GM12878 (cell line): ENCODE results near the gene AGAP2. TPM values are rescaled to one million over a fixed set of nuclear protein-coding genes. Genes with fewer than 3 reads are reported as not detected.

ENCODE experiments used
- ATF7 ChIP-seq: fragments of 450-650 bp; IDR thresholded peaks from 2 replicates; pipeline ENCODE4 v1.6.1; 2016; ENCODE audit warnings: low read depth, mild to moderate bottlenecking
- BHLHE40 ChIP-seq, 2 experiments: fragments of 450-650 bp in 1 of 2; IDR thresholded peaks; 2 replicates each; pipeline ENCODE4 v1.6.1; 2011 to 2017; ENCODE audit warnings: low read depth in 2 of 2, borderline replicate concordance in 1 of 2, improper control_type of control experiment in 1 of 2, low read length in 1 of 2, mild to moderate bottlenecking in 1 of 2
- BMI1 ChIP-seq: fragments of 450-650 bp; IDR thresholded peaks from 2 replicates; pipeline ENCODE4 v1.6.1; 2016; ENCODE audit warnings: mild to moderate bottlenecking, moderate library complexity, borderline replicate concordance
- CHD4 ChIP-seq: fragments of 200-600 bp; sonication (generic); IDR thresholded peaks from 2 replicates; pipeline ENCODE4 v1.6.1; 2016; ENCODE audit warnings: mild to moderate bottlenecking
- GATAD2B ChIP-seq: fragments of 450-650 bp; conservative IDR thresholded peaks from 2 replicates; pipeline ENCODE4 v1.6.1; 2017; ENCODE audit warnings: low read depth, mild to moderate bottlenecking, moderate library complexity
- IRF4 ChIP-seq: IDR thresholded peaks from 2 replicates; pipeline ENCODE4 v1.6.1; 2011; ENCODE audit warnings: low read depth, low read length
- KLF5 ChIP-seq: fragments of 450-650 bp; IDR thresholded peaks from 2 replicates; pipeline ENCODE4 v1.6.1; 2014; ENCODE audit warnings: mild to moderate bottlenecking; ENCODE audit not compliant: partially characterized antibody
- MEF2B ChIP-seq: fragments of 450-650 bp; IDR thresholded peaks from 2 replicates; pipeline ENCODE4 v1.6.1; 2018; ENCODE audit warnings: mild to moderate bottlenecking, moderate library complexity; ENCODE audit not compliant: partially characterized antibody, poor library complexity, severe bottlenecking
- NFXL1 ChIP-seq: fragments of 450-650 bp; IDR thresholded peaks from 2 replicates; pipeline ENCODE4 v1.6.1; 2017; ENCODE audit warnings: antibody characterized with exemption, mild to moderate bottlenecking, borderline replicate concordance
- POLR2AphosphoS2 ChIP-seq: IDR thresholded peaks from 2 replicates; pipeline ENCODE4 v1.6.1; 2011; ENCODE audit warnings: low read depth, mild to moderate bottlenecking, low read length, improper control_type of control experiment, moderate library complexity
- POLR2AphosphoS5 ChIP-seq: IDR thresholded peaks from 2 replicates; pipeline ENCODE4 v1.6.1; 2011; ENCODE audit warnings: mild to moderate bottlenecking, low read length, inconsistent platforms
- SIN3A ChIP-seq: IDR thresholded peaks from 2 replicates; pipeline ENCODE4 v1.6.1; 2012; ENCODE audit warnings: low read depth, low read length, improper control_type of control experiment
- SP1 ChIP-seq: IDR thresholded peaks from one replicate; pipeline ENCODE4 v1.6.1; 2011; ENCODE audit warnings: low read depth, low read length
- TAF1 ChIP-seq: IDR thresholded peaks from 2 replicates; pipeline ENCODE4 v1.6.1; 2011; ENCODE audit warnings: mild to moderate bottlenecking, low read depth, low read length, borderline replicate concordance
- YY1 ChIP-seq: IDR thresholded peaks from 2 replicates; pipeline ENCODE4 v1.6.1; 2011; ENCODE audit warnings: low read depth, mild to moderate bottlenecking, low read length
- ZNF207 ChIP-seq: fragments of 450-650 bp; IDR thresholded peaks from 2 replicates; pipeline ENCODE4 v1.6.1; 2014; ENCODE audit warnings: antibody characterized with exemption, mild to moderate bottlenecking, borderline replicate concordance
- polyA plus RNA-seq, 11 experiments: library from polyadenylated mRNA; depleted of rRNA in 4 of 11; unstranded in 6 of 11; stranded (reverse) in 5 of 11; fragments of >200 nt; fragmentation: Nextera tagmentation in 4 of 11; fragmentation: Illumina TruSeq in 1 of 11; extraction: Ambion mirVana in 4 of 11; extraction: Trizol in 1 of 11; gene quantifications; 1 replicate in 1 of 11; 2 replicates in 10 of 11; pipeline versions ENCODE4 v1.2.1 to v1.2.3, GENCODE V29; 2011 to 2016; ENCODE audit warnings: inconsistent platforms in 2 of 11, missing spikeins in 2 of 11, low read depth in 1 of 11
- total RNA-seq, 4 experiments: library from RNA; depleted of rRNA in 3 of 4; stranded (reverse); fragments of >200 nt in 3 of 4; fragmentation: Illumina TruSeq in 1 of 4; extraction: Trizol in 1 of 4; gene quantifications; 2 replicates each; pipeline versions ENCODE4 v1.2.1 to v1.2.3, GENCODE V29; 2013 to 2021
- TF ChIP-seq, protein P1 (sequence below): fragments of 450-650 bp; conservative IDR thresholded peaks from 2 replicates; pipeline ENCODE4 v1.6.1; 2017; ENCODE audit warnings: mild to moderate bottlenecking, moderate library complexity
- TF ChIP-seq, protein P2 (sequence below): fragments of 450-650 bp; IDR thresholded peaks from 2 replicates; pipeline ENCODE4 v1.6.1; 2017; ENCODE audit warnings: mild to moderate bottlenecking, moderate library complexity
- TF ChIP-seq, protein P3 (sequence below), 3 experiments: IDR thresholded peaks in 2 of 3; conservative IDR thresholded peaks in 1 of 3; 2 replicates each; pipeline ENCODE4 v1.5.1; 2011; ENCODE audit warnings: low read depth in 3 of 3, low read length in 3 of 3, mild to moderate bottlenecking in 3 of 3, control low read depth in 2 of 3, moderate library complexity in 2 of 3, inconsistent platforms in 1 of 3, mixed read lengths in 1 of 3; ENCODE audit not compliant: control insufficient read depth in 2 of 3, insufficient read depth in 1 of 3; ENCODE audit errors: extremely low read depth in 1 of 3

AGAP2 gene
- total and polyA plus RNA-seq, 10 of the 15 experiments (the other 5 are each of a cell fraction or from before 2014, with no cell fraction given) = 0.29 to 19.8 (median 11.0) TPM

DNA sequence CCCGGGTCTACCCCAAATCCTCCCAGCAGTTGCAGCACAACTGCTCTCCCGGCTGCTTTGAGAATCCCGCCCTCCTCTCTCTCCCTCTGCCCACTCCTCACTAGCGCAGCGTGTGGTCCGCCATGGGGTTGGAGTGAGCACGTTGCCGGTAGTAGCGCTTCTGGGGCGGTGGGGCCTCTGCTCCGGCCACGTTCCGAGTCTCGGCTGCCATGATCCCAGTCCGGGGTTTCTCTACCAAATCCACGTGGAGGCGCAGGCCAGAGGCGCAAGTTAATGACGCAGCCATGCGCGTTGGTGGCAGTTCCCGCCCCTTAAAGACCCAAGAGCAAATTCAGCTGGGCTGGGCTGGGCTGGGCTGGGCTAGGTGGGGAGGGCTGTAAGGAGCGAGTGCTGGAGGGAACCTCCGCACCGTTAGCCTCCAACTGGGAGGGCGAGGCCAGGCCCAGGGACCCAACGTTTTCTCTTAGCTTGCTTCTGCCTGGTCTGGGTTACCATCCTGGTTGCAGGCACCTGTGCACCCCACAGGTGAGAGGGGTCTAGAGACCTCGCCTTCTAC lies 33.4 kb upstream of the AGAP2 start, which contains the start of gene METTL1 (continued):
- TF ChIP-seq GATAD2B (0 out of 2 replicates have a peak, but pooled peaks have one; percentile 43), ZNF207 (peak; percentile 66), BHLHE40 (IDR thresholded peaks at IDR 0.05; ENCODE audit: borderline replicate concordance in 1 of 2, low read depth in 2 of 2, low read length in 1 of 2) (peak; percentile 47 to 52; a peak in 2 of 4 replicates), NFXL1 (no peak), POLR2AphosphoS2 (peak; percentile 48; the same call in 1 of the 2 replicates), ATF7 (peak; percentile 99), CHD4 (no peak), SP1 (peak; percentile 86), POLR2AphosphoS5 (peak; percentile 89), SIN3A (peak; percentile 98), MEF2B (peak; percentile 26), BMI1 (no peak), TAF1 (peak; percentile 86), KLF5 (peak; percentile 26), IRF4 (peak; percentile 8; the same call in 1 of the 2 replicates), YY1 (peak; percentile 96)
- TF ChIP-seq, protein P1, sequence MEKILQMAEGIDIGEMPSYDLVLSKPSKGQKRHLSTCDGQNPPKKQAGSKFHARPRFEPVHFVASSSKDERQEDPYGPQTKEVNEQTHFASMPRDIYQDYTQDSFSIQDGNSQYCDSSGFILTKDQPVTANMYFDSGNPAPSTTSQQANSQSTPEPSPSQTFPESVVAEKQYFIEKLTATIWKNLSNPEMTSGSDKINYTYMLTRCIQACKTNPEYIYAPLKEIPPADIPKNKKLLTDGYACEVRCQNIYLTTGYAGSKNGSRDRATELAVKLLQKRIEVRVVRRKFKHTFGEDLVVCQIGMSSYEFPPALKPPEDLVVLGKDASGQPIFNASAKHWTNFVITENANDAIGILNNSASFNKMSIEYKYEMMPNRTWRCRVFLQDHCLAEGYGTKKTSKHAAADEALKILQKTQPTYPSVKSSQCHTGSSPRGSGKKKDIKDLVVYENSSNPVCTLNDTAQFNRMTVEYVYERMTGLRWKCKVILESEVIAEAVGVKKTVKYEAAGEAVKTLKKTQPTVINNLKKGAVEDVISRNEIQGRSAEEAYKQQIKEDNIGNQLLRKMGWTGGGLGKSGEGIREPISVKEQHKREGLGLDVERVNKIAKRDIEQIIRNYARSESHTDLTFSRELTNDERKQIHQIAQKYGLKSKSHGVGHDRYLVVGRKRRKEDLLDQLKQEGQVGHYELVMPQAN = peak; percentile 99
- TF ChIP-seq, protein P2, sequence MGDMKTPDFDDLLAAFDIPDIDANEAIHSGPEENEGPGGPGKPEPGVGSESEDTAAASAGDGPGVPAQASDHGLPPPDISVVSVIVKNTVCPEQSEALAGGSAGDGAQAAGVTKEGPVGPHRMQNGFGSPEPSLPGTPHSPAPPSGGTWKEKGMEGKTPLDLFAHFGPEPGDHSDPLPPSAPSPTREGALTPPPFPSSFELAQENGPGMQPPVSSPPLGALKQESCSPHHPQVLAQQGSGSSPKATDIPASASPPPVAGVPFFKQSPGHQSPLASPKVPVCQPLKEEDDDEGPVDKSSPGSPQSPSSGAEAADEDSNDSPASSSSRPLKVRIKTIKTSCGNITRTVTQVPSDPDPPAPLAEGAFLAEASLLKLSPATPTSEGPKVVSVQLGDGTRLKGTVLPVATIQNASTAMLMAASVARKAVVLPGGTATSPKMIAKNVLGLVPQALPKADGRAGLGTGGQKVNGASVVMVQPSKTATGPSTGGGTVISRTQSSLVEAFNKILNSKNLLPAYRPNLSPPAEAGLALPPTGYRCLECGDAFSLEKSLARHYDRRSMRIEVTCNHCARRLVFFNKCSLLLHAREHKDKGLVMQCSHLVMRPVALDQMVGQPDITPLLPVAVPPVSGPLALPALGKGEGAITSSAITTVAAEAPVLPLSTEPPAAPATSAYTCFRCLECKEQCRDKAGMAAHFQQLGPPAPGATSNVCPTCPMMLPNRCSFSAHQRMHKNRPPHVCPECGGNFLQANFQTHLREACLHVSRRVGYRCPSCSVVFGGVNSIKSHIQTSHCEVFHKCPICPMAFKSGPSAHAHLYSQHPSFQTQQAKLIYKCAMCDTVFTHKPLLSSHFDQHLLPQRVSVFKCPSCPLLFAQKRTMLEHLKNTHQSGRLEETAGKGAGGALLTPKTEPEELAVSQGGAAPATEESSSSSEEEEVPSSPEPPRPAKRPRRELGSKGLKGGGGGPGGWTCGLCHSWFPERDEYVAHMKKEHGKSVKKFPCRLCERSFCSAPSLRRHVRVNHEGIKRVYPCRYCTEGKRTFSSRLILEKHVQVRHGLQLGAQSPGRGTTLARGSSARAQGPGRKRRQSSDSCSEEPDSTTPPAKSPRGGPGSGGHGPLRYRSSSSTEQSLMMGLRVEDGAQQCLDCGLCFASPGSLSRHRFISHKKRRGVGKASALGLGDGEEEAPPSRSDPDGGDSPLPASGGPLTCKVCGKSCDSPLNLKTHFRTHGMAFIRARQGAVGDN = 0 out of 2 replicates have a peak, but pooled peaks have one; percentile 19
- TF ChIP-seq, protein P3, sequence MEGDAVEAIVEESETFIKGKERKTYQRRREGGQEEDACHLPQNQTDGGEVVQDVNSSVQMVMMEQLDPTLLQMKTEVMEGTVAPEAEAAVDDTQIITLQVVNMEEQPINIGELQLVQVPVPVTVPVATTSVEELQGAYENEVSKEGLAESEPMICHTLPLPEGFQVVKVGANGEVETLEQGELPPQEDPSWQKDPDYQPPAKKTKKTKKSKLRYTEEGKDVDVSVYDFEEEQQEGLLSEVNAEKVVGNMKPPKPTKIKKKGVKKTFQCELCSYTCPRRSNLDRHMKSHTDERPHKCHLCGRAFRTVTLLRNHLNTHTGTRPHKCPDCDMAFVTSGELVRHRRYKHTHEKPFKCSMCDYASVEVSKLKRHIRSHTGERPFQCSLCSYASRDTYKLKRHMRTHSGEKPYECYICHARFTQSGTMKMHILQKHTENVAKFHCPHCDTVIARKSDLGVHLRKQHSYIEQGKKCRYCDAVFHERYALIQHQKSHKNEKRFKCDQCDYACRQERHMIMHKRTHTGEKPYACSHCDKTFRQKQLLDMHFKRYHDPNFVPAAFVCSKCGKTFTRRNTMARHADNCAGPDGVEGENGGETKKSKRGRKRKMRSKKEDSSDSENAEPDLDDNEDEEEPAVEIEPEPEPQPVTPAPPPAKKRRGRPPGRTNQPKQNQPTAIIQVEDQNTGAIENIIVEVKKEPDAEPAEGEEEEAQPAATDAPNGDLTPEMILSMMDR (IDR thresholded peaks at IDR 0.05 in 2 of 3, conservative IDR thresholded peaks at IDR 0.05 in 1 of 3; ENCODE audit: control insufficient read depth in 2 of 3, extremely low read depth in 1 of 3, insufficient read depth in 1 of 3, low read depth in 3 of 3, low read length in 3 of 3) = no peak
